SH-SY5Y (cell line): ENCODE data around the gene KCND2.

Experiments used
- GATA2 ChIP-seq: IDR thresholded peaks from 2 replicates; pipeline ENCODE4 v1.6.1; 2011; ENCODE audit warnings: mild to moderate bottlenecking, low read depth, low read length
- GATA3 ChIP-seq: IDR thresholded peaks from 2 replicates; pipeline ENCODE4 v1.6.1; 2011; ENCODE audit warnings: low read depth, mild to moderate bottlenecking, low read length, moderate library complexity

DNA sequence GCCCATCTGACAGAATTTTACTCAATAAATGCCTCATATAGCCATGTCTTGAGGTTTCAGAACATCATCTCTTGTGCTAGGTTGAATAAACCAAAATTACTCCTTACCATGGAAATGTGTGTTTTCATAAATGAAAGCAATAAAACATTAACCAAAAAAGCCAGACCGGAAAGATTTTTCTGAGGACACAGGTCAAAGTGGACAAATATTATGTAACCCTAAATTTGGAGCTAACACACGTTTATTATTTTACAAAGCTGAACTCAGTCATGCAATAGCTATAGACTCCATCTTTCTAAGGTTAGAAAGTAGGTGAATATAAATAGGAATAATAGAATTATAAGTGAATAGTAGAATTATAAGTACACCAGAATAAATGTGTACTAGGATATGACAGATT is 315.9 kb downstream of the KCND2 start:
- no peak for TF ChIP-seq GATA3
- TF ChIP-seq GATA2: no peak
